Measurements from ENCODE around the gene NPW.

DNA sequence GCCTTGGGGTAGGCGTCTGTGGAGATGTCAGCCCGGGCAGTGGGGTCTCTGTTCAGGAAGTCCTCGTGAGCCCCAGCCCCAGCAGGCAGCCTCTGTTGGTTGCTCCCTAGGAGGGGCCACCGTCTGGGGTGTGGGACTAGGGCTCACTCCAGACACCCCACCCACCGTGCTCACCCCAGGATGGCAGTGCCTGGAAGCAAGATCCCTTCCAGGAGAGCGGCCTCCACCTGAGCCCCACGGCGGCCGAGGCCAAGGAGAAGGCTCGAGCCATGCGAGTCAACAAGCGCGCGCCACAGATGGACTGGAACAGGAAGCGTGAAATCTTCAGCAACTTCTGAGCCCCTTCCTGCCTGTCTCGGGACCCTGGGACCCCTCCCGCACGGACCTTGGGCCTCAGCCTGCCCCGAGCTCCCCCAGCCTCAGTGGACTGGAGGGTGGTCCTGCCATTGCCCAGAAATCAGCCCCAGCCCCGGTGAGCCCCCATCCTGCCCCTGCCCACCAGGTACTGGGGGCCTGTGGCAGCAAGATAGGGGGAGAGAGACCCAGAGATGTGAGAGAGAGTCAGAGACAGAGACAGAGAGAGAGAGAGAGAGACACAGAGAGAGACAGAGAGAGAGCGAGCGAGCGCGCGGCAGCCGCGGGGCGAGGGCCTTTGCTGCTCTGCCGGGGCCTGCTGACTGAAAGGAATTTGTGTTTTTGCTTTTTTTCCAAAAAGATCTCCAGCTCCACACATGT, 18.2 kb downstream of the NPW start:
- TF ChIP-seq, protein P1, sequence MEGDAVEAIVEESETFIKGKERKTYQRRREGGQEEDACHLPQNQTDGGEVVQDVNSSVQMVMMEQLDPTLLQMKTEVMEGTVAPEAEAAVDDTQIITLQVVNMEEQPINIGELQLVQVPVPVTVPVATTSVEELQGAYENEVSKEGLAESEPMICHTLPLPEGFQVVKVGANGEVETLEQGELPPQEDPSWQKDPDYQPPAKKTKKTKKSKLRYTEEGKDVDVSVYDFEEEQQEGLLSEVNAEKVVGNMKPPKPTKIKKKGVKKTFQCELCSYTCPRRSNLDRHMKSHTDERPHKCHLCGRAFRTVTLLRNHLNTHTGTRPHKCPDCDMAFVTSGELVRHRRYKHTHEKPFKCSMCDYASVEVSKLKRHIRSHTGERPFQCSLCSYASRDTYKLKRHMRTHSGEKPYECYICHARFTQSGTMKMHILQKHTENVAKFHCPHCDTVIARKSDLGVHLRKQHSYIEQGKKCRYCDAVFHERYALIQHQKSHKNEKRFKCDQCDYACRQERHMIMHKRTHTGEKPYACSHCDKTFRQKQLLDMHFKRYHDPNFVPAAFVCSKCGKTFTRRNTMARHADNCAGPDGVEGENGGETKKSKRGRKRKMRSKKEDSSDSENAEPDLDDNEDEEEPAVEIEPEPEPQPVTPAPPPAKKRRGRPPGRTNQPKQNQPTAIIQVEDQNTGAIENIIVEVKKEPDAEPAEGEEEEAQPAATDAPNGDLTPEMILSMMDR (IDR thresholded peaks at IDR 0.05; ENCODE audit: control extremely low read depth in 1 of 3, insufficient read depth in 1 of 3, low read depth in 1 of 3, low read length in 3 of 3), result no peak
- TF ChIP-seq EP300 (IDR thresholded peaks at IDR 0.05; ENCODE audit: borderline replicate concordance in 1 of 2, low read depth in 2 of 2, low read length in 2 of 2), result no peak
- no peak for TF ChIP-seq SP2 (IDR thresholded peaks at IDR 0.05; ENCODE audit: low read length)
- TF ChIP-seq, protein P2, sequence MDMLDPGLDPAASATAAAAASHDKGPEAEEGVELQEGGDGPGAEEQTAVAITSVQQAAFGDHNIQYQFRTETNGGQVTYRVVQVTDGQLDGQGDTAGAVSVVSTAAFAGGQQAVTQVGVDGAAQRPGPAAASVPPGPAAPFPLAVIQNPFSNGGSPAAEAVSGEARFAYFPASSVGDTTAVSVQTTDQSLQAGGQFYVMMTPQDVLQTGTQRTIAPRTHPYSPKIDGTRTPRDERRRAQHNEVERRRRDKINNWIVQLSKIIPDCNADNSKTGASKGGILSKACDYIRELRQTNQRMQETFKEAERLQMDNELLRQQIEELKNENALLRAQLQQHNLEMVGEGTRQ (IDR thresholded peaks at IDR 0.05; ENCODE audit: low read length), result no peak
